AG04449 (cell line): Measurements from ENCODE around the gene USH1C.

Source experiments
- CTCF ChIA-PET: fragments of 350-600 bp; formaldehyde crosslinking; extraction: SDS; loops from one replicate; lab custom pipeline; 2021; ENCODE audit warnings: antibody characterized with exemption; lab: Yijun Ruan, JAX
- POLR2A ChIA-PET: fragments of 400-600, 350-600 bp; formaldehyde crosslinking; extraction: SDS; loops from one replicate; lab custom pipeline; 2020; ENCODE audit warnings: antibody characterized with exemption, inconsistent platforms; lab: Yijun Ruan, JAX
- DNase-seq: peaks from one replicate; pipeline ENCODE4 v3.0.0-alpha.2; 2010; ENCODE audit warnings: low read depth, low spot score
- H3K4me3 ChIP-seq: 2 replicates; pipeline ENCODE4 v1.5.1; 2011; ENCODE audit warnings: low read depth, mild to moderate bottlenecking, control low read depth, low read length
- CTCF ChIP-seq: IDR thresholded peaks from one replicate; pipeline ENCODE4 v1.5.1; 2011; ENCODE audit warnings: mild to moderate bottlenecking, moderate library complexity, low read length, control low read depth, inconsistent platforms; ENCODE audit not compliant: insufficient read depth; ENCODE audit errors: missing control alignments

The USH1C gene

GRCh38 chr11:17527628-17527995, 16.6 kb downstream of the USH1C start:
- CTCF ChIA-PET = interaction anchor here (0.6 to 5.3 kb wide), 18 partner anchors 9 to 597 kb away, joined by 3 to 65 read pairs (median 4); partner anchors contain the start of gene KCNJ11
- no peak for TF ChIP-seq CTCF
- no peak for DNase-seq
- no peak overlapping the region for H3K4me3 ChIP-seq
- POLR2A ChIA-PET = no interaction called here

- CTCF ChIA-PET = interaction anchor here (1.0 to 5.3 kb wide), 9 partner anchors 11 to 313 kb away, joined by 3 to 65 read pairs (median 6); partner anchors contain the start of gene KCNJ11
- POLR2A ChIA-PET = no interaction called here
Measured at GRCh38 chr11:17526931-17527627, 17.1 kb downstream of the USH1C start.

GRCh38 chr11:17526326-17526725, 17.9 kb downstream of the USH1C start:
- CTCF ChIA-PET = interaction anchor here (5.3 kb wide), 1 partner anchor 143 kb away, joined by 65 read pairs; no protein-coding TSS in a partner anchor
- no peak for DNase-seq
- POLR2A ChIA-PET = no interaction called here
- no peak for TF ChIP-seq CTCF
- no peak overlapping the region for H3K4me3 ChIP-seq

More at GRCh38 chr11:17526931-17527627, 17.1 kb downstream of the USH1C start:
- H3K4me3 ChIP-seq = no peak overlapping the region
- no peak for DNase-seq
- TF ChIP-seq CTCF = no peak

- ChIA-PET CTCF (interaction anchor here (5.3 kb wide), 1 partner anchor 142 kb away, joined by 65 read pairs; no protein-coding TSS in a partner anchor), POLR2A (no interaction called here)
- DNase-seq = no peak
- no peak overlapping the region for H3K4me3 ChIP-seq
- TF ChIP-seq CTCF = no peak
Measured at GRCh38 chr11:17525570-17525969, 18.6 kb downstream of the USH1C start.

GRCh38 chr11:17524221-17524620, 20.0 kb downstream of the USH1C start:
- TF ChIP-seq CTCF = no peak
- DNase-seq = no peak
- POLR2A ChIA-PET = no interaction called here
- CTCF ChIA-PET = no interaction called here
- no peak overlapping the region for H3K4me3 ChIP-seq

GRCh38 chr11:17522655-17523054, 21.6 kb downstream of the USH1C start:
- no peak for DNase-seq
- TF ChIP-seq CTCF = no peak
- ChIA-PET CTCF (interaction anchor here (2.2 kb wide), 1 partner anchor 9 kb away, joined by 7 read pairs; no protein-coding TSS in a partner anchor), POLR2A (no interaction called here)
- H3K4me3 ChIP-seq = no peak overlapping the region
